A549 (cell line): ENCODE results near the gene RALGAPA1. TPM values are rescaled to one million over a fixed set of nuclear protein-coding genes. Genes with fewer than 3 reads are reported as not detected.

ENCODE experiments used
- ATAC-seq, 2 experiments: fragments of 200-7000 bp in 1 of 2; fragments of >200 bp in 1 of 2; cut with Nextera tagmentation in 1 of 2; cut with Tn5 transposase in 1 of 2; 3 replicates each; pipeline versions ENCODE4 v1.8.0 to v1.9.1; 2018 to 2020; ENCODE audit warnings: mild to moderate bottlenecking in 1 of 2, moderate library complexity in 1 of 2
- CTCF ChIA-PET: fragments of 300-600 bp; sonication (Branson Sonifier 250); formaldehyde crosslinking; extraction: SDS; loops from one replicate; lab custom pipeline; 2021; ENCODE audit warnings: antibody characterized with exemption, inconsistent platforms; lab: Yijun Ruan, JAX
- POLR2A ChIA-PET: fragments of 350-600 bp; formaldehyde crosslinking; extraction: SDS; loops from one replicate; lab custom pipeline; 2021; ENCODE audit warnings: antibody characterized with exemption, inconsistent platforms; lab: Yijun Ruan, JAX
- DNase-seq, 2 experiments: peaks; one replicate each; pipeline versions ENCODE4 v3.0.0 to v3.0.0-alpha.2; 2011 to 2016; ENCODE audit warnings: low read depth in 1 of 2, low spot score in 1 of 2
- FAIRE-seq: peaks from 2 replicates; lab custom pipeline; 2011; peaks lifted over from hg19 to GRCh38; lab: Jason Lieb, UNC
- H3K27ac ChIP-seq, 2 experiments: fragments of >200 bp; sonication (Bioruptor Twin); formaldehyde crosslinking; 3 replicates each; pipeline ENCODE4 v1.5.1; 2016 to 2017
- H3K4me1 ChIP-seq: fragments of >200 bp; sonication (Bioruptor Twin); formaldehyde crosslinking; 3 replicates; pipeline ENCODE4 v1.6.1; 2016
- H3K4me2 ChIP-seq: fragments of >200 bp; sonication (Bioruptor Twin); formaldehyde crosslinking; 3 replicates; pipeline ENCODE4 v1.6.1; 2016
- H3K4me3 ChIP-seq: fragments of >200 bp; sonication (Bioruptor Twin); formaldehyde crosslinking; 3 replicates; pipeline ENCODE4 v1.5.1; 2016
- H3K9me3 ChIP-seq: fragments of >200 bp; sonication (Bioruptor Twin); formaldehyde crosslinking; 3 replicates; pipeline ENCODE4 v1.6.1; 2016
- ATOH8 ChIP-seq: fragments of 250-450 bp; sonication (Bioruptor Pico); IDR thresholded peaks from 2 replicates; pipeline ENCODE4 v1.5.0; 2020; ENCODE audit warnings: low read depth, mild to moderate bottlenecking, moderate library complexity
- BCL3 ChIP-seq: fragments of >200 bp; sonication (Bioruptor Twin); formaldehyde crosslinking; IDR thresholded peaks from 3 replicates; pipeline ENCODE4 v1.6.1; 2016
- BHLHE40 ChIP-seq: IDR thresholded peaks from 2 replicates; pipeline ENCODE4 v1.6.1; 2012; ENCODE audit warnings: low read depth, low read length, inconsistent platforms
- CBX2 ChIP-seq: fragments of 200-600 bp; sonication (generic); IDR thresholded peaks from 2 replicates; pipeline ENCODE4 v1.6.1; 2016; ENCODE audit warnings: low read depth, mild to moderate bottlenecking, borderline replicate concordance
- CBX8 ChIP-seq: fragments of 200-600 bp; sonication (generic); IDR thresholded peaks from 2 replicates; pipeline ENCODE4 v1.6.1; 2016
- CHD2 ChIP-seq: fragments of 150-350 bp; IDR thresholded peaks from 2 replicates; pipeline ENCODE4 v1.6.1; 2014; ENCODE audit warnings: low read length; ENCODE audit not compliant: partially characterized antibody
- CHD4 ChIP-seq: fragments of 200-600 bp; sonication (generic); IDR thresholded peaks from 2 replicates; pipeline ENCODE4 v1.6.1; 2016; ENCODE audit warnings: antibody characterized with exemption, mild to moderate bottlenecking, borderline replicate concordance
- EHMT2 ChIP-seq: fragments of 200-600 bp; sonication (generic); IDR thresholded peaks from 2 replicates; pipeline ENCODE4 v1.6.1; 2016; ENCODE audit warnings: antibody characterized with exemption, low read depth, mild to moderate bottlenecking, moderate library complexity
- ELK1 ChIP-seq: fragments of 150-350 bp; IDR thresholded peaks from 2 replicates; pipeline ENCODE4 v1.6.1; 2014; ENCODE audit warnings: low read depth, mild to moderate bottlenecking, low read length
- ESRRA ChIP-seq: fragments of 150-350 bp; IDR thresholded peaks from 2 replicates; pipeline ENCODE4 v1.6.1; 2014; ENCODE audit warnings: mild to moderate bottlenecking, low read length, borderline replicate concordance
- FOSB ChIP-seq: fragments of 250-450 bp; sonication (Bioruptor Pico); IDR thresholded peaks from 2 replicates; pipeline ENCODE4 v1.5.0; 2020; ENCODE audit warnings: mild to moderate bottlenecking, moderate library complexity
- HDAC2 ChIP-seq: fragments of 200-600 bp; sonication (generic); IDR thresholded peaks from 2 replicates; pipeline ENCODE4 v1.6.1; 2016
- HES2 ChIP-seq: fragments of >200 bp; sonication (Bioruptor Twin); formaldehyde crosslinking; IDR thresholded peaks from 2 replicates; pipeline ENCODE4 v1.6.1; 2016
- HMGXB4 ChIP-seq: fragments of 250-450 bp; sonication (Bioruptor Pico); IDR thresholded peaks from 2 replicates; pipeline ENCODE4 v1.5.0; 2021; ENCODE audit warnings: mild to moderate bottlenecking, moderate library complexity, borderline replicate concordance
- HOXA7 ChIP-seq: fragments of 250-450 bp; sonication (Bioruptor Pico); IDR thresholded peaks from 2 replicates; pipeline ENCODE4 v1.5.0; 2020; ENCODE audit warnings: mild to moderate bottlenecking, moderate library complexity
- HOXB13 ChIP-seq: fragments of 250-450 bp; sonication (Bioruptor Pico); IDR thresholded peaks from 2 replicates; pipeline ENCODE4 v1.5.0; 2020; ENCODE audit warnings: low read depth, mild to moderate bottlenecking, moderate library complexity
- KDM1A ChIP-seq: fragments of 200-600 bp; sonication (generic); IDR thresholded peaks from 2 replicates; pipeline ENCODE4 v1.6.1; 2016; ENCODE audit warnings: low read depth, mild to moderate bottlenecking
- MAFK ChIP-seq: fragments of 450-650 bp; IDR thresholded peaks from 2 replicates; pipeline ENCODE4 v1.6.1; 2014; ENCODE audit not compliant: partially characterized antibody
- POLR2AphosphoS2 ChIP-seq: conservative IDR thresholded peaks from 2 replicates; pipeline ENCODE4 v1.6.1; 2012; ENCODE audit warnings: low read length, improper control_type of control experiment, inconsistent platforms
- RAD21 ChIP-seq, 2 experiments: fragments of >200 bp in 1 of 2; sonication (Bioruptor Twin) in 1 of 2; formaldehyde crosslinking in 1 of 2; IDR thresholded peaks in 1 of 2; conservative IDR thresholded peaks in 1 of 2; 2 replicates in 1 of 2; 3 replicates in 1 of 2; pipeline ENCODE4 v1.6.1; 2012 to 2018; ENCODE audit warnings: inconsistent platforms in 1 of 2
- RCOR1 ChIP-seq: fragments of 150-350 bp; IDR thresholded peaks from 2 replicates; pipeline ENCODE4 v1.6.1; 2014; ENCODE audit warnings: antibody characterized with exemption, low read length, low read depth
- REST ChIP-seq: fragments of 200-600 bp; sonication (generic); IDR thresholded peaks from 2 replicates; pipeline ENCODE4 v1.6.1; 2016; ENCODE audit warnings: antibody characterized with exemption, mild to moderate bottlenecking, moderate library complexity
- RNF2 ChIP-seq: fragments of 200-600 bp; sonication (generic); IDR thresholded peaks from 2 replicates; pipeline ENCODE4 v1.6.1; 2016; ENCODE audit warnings: low read depth, mild to moderate bottlenecking, antibody characterized with exemption, moderate library complexity, borderline replicate concordance
- TFCP2L1 ChIP-seq: fragments of 250-450 bp; sonication (Bioruptor Pico); IDR thresholded peaks from 2 replicates; pipeline ENCODE4 v1.5.0; 2021; ENCODE audit warnings: mild to moderate bottlenecking
- WGBS: methylation state at CpG from one replicate; pipeline ENCODE4 v1.1.6; 2017; ENCODE audit errors: missing lambda C conversion rate; 5-methylcytosine and 5-hydroxymethylcytosine counted together
- polyA plus RNA-seq, 4 experiments: library from polyadenylated mRNA; depleted of rRNA in 3 of 4; stranded (reverse); fragments of >200 nt; fragmentation: RNase III in 1 of 4; extraction: RNeasy Plus Mini Kit Qiagen cat#74134 plus additional on column Dnase treatment in 1 of 4; gene quantifications; 2 replicates in 3 of 4; 3 replicates in 1 of 4; pipeline ENCODE4 v1.2.3, GENCODE V29; 2011 to 2017

Gene RALGAPA1
- polyA plus RNA-seq, 2 of the 4 experiments (the other 2 are of a cell fraction) = 8.2 to 17.1 TPM

- no peak for TF ChIP-seq CHD2
- peak; percentile 89 for TF ChIP-seq CBX8
- no peak for TF ChIP-seq HES2
- TF ChIP-seq RNF2 = peak; percentile 61; the same call in 1 of the 2 replicates
- TF ChIP-seq REST = no peak
- 4% methylated on average over 6 of the region's 6 CpGs for WGBS
- Histone ChIP-seq H3K9me3 (no peaks in the 10 kb centered on the region), H3K4me1 (peaks cover 6% of the 10 kb centered on the region; the same call in 2 of the 3 replicates), H3K4me3 (peak overlapping the region; percentile 61), H3K27ac (no peak overlapping the region), H3K4me2 (peak overlapping the region; percentile 96)
- ATAC-seq (peak in 1 of 2 experiments; percentile 5; a peak in 3 of 6 replicates), FAIRE-seq (peak; percentile 54), DNase-seq (no peak)
- POLR2A ChIA-PET = interaction anchor here (0.6 kb wide), 1 partner anchor 799 kb away, joined by 3 read pairs; no protein-coding TSS in a partner anchor
- CTCF ChIA-PET = interaction anchor here (1.1 to 1.2 kb wide), 2 partner anchors 93 to 111 kb away, joined by 3 read pairs; no protein-coding TSS in a partner anchor
Observed at GRCh38 chr14:35532783-35533356, 276.2 kb downstream of the RALGAPA1 start.

- FAIRE-seq = no peak
- Histone ChIP-seq H3K4me3 (no peak overlapping the region), H3K27ac (no peak overlapping the region), H3K9me3 (no peaks in the 10 kb centered on the region), H3K4me1 (peaks cover 6% of the 10 kb centered on the region; the same call in 2 of the 3 replicates), H3K4me2 (no peak overlapping the region)
- ChIA-PET POLR2A (no interaction called here), CTCF (no interaction called here)
- no peak for ATAC-seq
- 97% methylated on average over 1 of the region's 1 CpG for WGBS
- no peak for DNase-seq
- TF ChIP-seq RAD21 (conservative IDR thresholded peaks at IDR 0.05 in 1 of 2, IDR thresholded peaks at IDR 0.05 in 1 of 2) = no peak
- TF ChIP-seq BCL3 = no peak
- no peak for TF ChIP-seq ELK1
- no peak for TF ChIP-seq EHMT2
- no peak for TF ChIP-seq FOSB (CRISPR knock-in tag)
- no peak for TF ChIP-seq CHD4
- TF ChIP-seq RNF2 = peak; percentile 79; the same call in 1 of the 2 replicates
- no peak for TF ChIP-seq ESRRA
- TF ChIP-seq HMGXB4 = no peak
- TF ChIP-seq POLR2AphosphoS2 = no peak
- no peak for TF ChIP-seq RCOR1
- no peak for TF ChIP-seq HDAC2
- TF ChIP-seq ATOH8 (CRISPR knock-in tag) = no peak
- no peak for TF ChIP-seq TFCP2L1 (CRISPR knock-in tag)
- TF ChIP-seq HOXB13 (CRISPR knock-in tag) = no peak
- TF ChIP-seq BHLHE40 = no peak
- no peak for TF ChIP-seq KDM1A
- no peak for TF ChIP-seq HOXA7 (CRISPR knock-in tag)
- peak; percentile 60; the same call in 1 of the 2 replicates for TF ChIP-seq CBX8
- TF ChIP-seq CBX2 = no peak
- peak; percentile 23 for TF ChIP-seq MAFK
Observed at GRCh38 chr14:35531960-35532747, 276.9 kb downstream of the RALGAPA1 start.
